ENCODE data around the gene FBXL17. TPM values are rescaled to one million over a fixed set of nuclear protein-coding genes. Genes with fewer than 3 reads are reported as not detected.

FBXL17 gene
- total RNA-seq, 1 donor from 2014 or later, result 29.1 TPM

DNA sequence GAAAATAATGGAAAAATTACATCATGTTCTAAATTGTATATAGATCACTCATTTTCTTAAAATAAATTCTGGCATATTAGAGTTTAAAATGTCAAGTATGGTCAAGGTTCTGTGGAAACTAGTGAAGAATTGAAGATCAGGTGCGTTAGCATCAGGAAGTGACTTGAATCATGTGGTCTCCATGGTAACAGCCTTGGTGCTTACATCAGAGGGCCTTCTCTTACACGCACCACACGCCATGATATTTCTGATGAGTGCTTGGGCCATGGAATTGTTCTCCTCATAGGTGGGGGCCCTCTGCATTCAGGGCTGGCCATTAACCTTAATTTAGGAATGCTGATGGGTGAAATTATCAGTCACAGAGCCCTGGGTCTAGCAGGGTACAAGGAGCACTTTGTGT, 423.0 kb downstream of the FBXL17 start:
- no peak for DNase-seq (ENCODE audit: low read depth)

DNA sequence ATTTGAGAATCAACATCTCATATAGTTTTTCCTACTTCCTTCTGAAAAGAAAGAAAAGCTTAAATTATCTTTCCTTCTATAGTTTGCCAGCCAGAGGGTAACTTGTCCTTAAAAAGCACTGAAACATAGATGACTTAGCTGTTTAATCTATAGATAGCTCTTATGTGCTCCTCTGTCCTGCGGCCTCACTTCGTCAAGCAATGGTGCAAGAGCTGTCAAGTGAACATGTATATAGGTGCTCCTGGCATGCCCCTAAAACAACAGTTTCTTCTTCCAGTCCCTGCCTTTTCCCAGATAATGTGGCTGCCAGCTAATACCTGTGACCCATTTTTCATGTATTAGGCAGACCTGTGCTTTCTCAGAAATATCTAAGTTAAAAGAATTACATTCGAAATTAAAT, 423.5 kb downstream of the FBXL17 start:
- no peak for DNase-seq (ENCODE audit: low read depth)

DNA sequence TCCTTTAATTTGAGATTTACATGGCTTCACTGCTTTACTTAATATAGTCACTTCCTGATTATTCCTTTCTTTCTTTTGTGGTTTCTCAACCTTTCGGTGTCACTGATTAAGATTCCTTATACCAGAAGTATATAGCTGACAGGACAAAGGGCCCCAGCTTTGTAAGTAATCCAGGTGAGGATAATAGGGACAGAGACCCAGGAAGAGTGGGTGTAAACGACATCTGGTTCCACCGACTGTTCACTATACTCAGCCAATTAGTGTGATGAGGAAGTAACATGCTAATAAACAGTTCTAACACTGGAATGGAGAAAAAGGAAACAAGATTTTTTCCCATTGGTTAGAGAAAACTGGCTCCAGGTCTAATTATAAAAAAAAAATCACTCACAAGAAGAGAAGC, 424.8 kb downstream of the FBXL17 start:
- DNase-seq (ENCODE audit: low read depth), result no peak

DNA sequence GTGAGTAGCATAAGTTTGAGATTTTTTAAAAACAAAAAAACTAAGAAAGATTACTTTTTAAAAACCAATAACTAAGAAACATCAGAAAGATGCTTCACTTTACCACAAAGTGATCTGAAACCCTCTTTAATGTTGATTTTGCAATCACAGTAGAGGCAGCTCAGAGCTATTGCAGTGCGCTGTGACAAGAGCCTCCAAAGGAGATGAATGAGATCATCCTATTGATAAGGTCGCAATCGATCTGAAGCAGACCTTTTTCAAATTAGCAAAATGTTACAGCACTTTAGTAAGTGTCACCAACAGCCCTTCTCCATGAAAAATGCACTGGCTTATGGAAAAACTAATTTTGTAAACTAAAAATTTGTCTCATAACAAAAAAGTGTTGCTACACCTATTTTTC, 426.6 kb downstream of the FBXL17 start:
- no peak for DNase-seq (ENCODE audit: low read depth)

DNA sequence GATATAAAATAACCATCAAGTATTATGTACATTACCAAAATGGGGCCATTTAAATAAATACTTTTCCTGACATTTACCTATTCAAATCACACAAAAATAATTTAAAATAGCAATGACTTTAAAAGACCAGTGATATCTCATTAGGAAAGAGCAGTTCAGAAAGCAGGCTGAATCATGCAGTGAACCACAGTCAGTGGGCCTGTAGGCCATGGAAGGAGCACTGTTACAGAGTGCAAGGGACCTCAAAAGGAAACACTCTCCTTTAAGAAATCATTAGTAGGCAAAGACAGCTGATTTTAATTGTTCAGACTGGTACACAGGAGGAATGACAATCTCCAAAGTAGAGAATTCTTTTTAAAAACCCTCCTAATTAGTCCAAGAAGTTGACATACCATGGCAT, 427.6 kb downstream of the FBXL17 start:
- no peak for DNase-seq (ENCODE audit: low read depth)

DNA sequence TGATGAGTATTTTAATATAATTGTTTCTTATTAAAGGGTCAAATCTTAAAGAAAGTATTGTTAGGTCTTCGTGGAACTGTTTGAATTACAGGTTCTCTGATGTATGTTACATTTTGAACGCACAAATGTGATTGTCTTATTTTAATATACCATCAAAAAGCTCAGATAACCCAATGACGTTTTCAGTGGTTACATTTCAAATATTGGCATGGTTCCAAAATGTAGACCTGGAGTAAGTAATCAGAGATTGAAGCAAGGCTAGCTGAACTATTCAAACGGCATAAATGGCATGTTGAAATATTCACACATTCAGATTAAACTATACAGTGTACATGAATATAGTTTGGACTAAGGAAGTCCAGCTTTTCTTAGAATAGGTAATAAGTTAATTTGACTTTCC, 429.4 kb downstream of the FBXL17 start:
- no peak for DNase-seq (ENCODE audit: low read depth)

DNA sequence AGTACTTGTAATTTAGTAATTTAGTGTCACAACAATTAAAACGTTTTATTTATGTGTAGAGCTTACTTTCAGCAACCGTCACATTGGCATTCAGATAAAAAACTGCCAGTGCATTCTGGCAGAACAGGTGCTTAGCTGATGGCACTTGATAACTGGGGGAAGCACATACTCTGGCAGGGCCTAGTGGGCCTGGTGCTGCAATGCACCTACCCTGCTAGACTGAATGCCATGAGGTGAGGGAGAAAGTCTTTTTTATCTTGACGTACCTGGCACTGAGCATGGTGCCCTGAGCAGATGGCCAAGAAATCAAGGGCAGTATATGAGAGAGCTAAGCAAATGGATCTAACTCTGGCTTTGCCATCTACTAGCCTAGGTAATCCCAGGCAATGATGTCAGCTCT, 430.6 kb downstream of the FBXL17 start:
- peak; percentile 10 for DNase-seq (ENCODE audit: low read depth)

DNA sequence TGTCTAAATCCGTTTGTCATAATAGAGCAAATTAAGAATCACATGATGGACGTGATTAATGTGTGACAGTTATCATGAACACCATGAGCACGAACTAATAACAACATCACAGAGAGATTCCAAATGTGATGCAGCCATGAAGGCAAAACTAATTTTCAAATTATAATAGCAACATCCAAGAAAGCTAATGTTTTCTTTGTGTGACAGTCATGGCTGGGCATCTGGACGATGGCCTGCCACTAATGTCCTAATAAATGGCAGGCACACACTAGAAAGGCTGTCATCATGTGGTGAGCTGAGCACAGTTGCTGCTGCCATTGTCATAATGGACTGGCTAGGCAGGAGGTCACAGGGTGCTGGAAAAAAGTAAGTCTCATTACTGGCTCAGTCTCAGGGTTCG, 431.1 kb downstream of the FBXL17 start:
- DNase-seq (ENCODE audit: low read depth), result peak; percentile 29

DNA sequence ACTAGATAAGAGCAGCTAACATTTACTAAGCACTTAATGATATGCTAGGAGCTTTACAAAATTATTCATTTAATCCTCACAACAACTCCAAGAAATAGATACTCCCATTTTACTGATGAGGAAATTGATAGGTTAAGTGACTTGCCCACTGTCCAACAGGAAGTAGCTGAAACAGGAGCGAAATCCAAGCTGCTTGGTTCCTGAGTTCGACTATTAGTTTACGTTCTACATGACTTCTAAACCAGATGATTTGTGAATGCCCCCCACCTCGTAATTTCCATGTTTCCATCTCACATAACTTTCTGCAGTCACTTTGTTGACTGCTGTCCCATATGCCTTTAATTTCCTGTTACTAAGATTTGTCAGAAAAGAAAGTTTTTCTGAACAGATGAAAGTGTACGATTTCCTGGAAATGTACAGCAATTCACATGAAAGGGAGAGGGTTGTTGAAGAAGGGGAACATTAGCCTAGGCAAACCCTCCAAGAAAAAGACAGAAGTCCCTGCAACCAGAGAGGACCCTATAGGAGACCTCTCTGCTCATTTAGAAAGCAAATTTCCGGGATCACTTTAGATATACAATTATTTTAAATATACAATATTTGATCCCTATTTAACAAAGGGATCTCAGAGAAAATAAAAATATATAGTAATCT, 432.1 kb downstream of the FBXL17 start:
- no peak for DNase-seq (ENCODE audit: low read depth)

DNA sequence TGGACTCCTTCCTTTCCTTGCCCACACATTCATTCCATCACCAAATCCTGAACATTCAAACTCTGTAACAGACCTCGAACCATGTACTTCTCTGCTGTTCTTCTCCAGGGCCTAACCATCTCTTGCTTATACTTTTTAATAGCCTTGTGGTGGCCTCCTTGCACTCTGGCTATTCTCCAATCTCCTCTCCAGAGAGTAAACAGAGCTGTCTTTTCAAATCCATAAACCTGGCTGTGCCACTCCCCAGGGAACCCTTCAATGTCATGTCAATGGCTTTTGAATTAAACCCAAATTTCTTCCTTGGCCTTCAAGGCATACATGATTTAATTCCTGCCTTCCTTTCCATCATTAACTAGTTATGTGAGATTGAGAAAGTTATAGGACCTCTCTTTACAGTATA, 433.5 kb downstream of the FBXL17 start:
- peak; percentile 29 for DNase-seq (ENCODE audit: low read depth)

DNA sequence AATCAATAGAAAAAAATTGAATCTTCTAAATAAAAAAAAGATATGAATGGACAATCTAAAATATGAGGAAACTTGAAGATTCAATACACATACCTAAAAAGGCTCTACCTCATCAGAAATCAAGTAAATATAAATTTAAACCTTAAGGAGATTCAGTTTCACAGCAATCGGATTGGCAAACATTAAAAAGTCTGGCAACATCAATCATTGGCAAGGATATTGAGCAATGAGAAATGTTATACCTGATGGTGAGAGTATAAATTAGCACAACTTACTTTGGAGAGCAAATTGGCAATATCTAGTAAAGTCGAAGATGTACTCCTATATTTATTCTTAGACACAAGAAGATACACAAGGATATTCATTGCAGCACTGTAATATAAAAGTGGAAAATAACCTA, 436.8 kb downstream of the FBXL17 start:
- DNase-seq (ENCODE audit: low read depth), result no peak

DNA sequence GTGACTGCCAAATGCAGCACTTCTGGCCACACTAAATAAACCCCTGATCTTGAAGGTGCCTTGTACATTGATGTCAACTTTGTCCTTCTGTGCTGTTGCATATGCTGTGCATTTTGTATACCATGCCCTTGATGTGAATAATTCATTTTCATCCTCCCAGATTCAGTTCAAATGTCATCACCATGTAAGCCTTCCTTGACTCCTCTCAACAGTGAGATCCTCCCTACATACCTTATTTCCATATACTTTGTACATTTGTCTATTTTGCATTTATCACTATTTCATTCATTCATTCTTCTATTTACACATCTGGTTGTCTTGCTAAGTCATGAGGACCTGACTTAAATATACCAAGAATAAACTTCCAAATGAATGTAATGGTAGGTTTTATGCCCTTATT, 438.0 kb downstream of the FBXL17 start:
- no peak for DNase-seq (ENCODE audit: low read depth)

DNA sequence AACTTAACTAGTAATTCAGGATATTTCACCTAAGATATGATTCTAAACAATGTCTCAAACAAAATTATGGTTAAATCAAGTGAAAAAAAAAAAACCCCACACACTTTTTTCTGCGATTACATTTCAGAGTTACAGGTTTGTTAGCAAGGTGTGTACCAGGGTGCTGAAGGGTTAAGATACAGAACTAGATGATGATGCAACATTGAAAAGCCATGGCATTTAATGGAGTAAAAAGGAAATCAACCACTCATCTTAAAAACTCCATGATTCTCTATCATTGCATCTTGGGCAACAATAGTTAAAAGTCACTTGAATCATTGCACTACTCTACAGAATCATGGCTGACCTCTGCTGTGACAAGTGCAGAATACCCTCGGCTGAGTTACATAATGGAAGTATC, 440.9 kb downstream of the FBXL17 start:
- no peak for DNase-seq (ENCODE audit: low read depth)

DNA sequence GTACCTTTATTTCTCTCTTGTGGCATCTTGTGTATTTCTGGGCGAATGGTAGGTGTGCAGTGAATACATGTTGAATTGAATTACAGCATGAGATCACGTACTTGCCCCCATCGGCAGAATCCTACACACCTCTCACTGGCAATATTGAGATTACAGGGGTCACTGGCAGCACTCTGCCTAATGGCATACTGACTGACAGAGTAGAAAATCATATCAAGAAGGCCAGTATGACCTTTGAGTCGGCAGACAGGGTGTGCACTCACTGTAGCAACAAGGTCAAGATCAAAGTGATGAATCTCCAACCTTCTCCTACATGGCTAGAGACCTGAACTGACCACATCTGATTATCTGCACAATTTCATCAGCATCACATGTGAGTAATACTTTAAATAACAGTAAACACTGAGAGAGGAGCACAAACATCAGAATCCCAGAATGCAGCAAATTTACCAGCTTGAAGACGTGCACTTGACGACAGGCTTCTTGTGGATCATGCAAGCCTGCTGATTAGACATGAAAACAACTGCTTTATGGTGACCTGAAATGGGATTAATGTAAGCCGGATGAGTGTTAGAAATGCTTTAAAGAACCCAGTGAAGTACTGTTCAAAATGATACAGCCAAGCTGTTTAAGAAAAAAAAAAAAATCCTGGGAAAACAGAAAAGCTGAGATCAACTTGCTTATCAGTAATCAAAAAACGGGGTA, 444.1 kb downstream of the FBXL17 start:
- no peak for DNase-seq (ENCODE audit: low read depth)

DNA sequence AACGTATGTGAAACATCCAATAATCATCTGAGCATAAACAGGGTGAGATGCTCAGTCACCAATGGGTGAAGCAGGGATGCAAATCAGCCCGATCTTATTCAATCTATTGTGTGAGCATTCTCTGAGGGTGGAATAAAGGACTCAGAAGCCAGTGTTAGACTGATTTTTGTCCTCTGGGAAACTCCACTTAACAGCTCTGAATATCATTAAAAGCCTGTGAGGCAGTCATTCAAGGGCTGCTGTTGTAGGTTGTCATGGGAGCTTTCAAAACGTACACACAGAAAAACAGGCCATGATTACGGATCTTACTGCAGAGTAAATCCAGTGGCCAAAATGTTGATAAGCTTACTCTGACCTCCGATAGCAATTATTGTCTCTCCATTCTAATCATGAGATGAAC, 444.7 kb downstream of the FBXL17 start:
- no peak for DNase-seq (ENCODE audit: low read depth)

DNA sequence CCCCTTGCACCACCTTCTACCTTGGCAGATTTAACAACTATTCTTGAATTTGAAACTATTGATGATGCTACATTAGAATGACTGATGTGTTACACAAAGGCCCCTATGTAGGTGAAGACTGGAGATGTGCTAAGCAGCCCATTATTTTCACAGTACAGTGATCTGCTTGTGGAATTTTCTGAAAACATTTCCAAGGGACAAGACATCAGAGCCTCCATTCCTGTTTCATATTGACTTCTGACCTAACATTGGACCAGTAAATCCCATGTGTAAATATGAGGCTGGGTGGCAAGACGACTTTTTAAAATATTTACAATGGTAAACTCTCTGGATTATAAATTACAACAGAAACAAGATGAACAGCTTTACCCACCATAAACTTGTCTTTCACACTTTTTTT, 445.4 kb downstream of the FBXL17 start:
- no peak for DNase-seq (ENCODE audit: low read depth)

DNA sequence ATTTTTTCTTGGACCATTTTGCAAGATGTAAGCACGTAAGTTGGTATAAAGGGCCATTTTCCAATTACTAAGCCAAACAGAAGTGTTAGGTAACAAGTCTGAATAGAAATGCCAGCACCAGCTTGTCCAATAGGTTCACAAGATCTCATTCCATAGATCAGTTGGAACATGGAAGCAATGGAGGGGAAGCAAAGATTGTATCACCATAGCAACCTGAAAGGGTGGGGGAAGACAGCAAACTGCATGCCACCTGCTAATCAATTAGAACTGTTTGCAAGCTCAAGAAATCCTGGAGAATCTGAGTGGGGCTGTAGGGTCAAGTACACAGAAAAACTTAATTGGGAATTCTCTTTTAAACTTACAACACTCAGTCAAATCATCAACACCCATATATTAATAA, 446.3 kb downstream of the FBXL17 start:
- DNase-seq (ENCODE audit: low read depth), result no peak

DNA sequence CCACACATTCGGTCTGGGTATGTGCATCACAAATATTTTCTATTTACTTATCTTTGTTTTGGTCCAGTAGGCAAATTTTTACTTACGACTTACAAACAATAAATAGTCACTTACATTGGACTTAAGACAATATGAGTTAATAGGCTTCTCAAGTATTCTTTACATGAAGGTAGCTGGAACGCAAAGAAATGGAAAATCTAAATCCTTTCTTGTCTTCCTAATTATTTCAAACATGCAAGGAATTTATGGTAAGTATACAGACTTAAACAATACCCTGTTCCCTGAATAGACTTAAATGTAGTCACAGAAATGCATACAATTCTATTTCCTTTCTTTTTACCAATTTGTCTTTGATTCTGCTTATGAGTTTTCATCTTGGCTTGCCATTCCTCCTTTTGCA, 448.6 kb downstream of the FBXL17 start:
- DNase-seq (ENCODE audit: low read depth), result no peak

DNA sequence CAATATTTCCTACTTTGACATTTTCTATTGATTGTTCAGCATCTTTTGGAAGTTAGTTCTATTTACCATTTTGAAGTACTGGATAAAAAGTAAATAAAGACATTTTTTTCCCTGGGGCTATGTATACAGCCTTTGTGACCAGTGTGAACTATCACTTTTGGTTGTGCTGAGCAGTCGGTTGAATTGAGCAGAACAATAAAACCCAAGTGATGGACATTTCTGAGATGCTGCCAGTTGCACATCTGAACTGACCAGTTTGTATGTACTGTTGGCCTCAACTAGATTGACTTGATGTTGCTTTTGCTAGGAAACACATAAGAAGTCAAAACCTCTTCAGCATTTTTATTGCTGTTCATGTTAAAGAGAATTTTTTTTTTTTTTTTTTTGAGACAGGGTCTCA, 451.0 kb downstream of the FBXL17 start:
- DNase-seq (ENCODE audit: low read depth), result no peak

DNA sequence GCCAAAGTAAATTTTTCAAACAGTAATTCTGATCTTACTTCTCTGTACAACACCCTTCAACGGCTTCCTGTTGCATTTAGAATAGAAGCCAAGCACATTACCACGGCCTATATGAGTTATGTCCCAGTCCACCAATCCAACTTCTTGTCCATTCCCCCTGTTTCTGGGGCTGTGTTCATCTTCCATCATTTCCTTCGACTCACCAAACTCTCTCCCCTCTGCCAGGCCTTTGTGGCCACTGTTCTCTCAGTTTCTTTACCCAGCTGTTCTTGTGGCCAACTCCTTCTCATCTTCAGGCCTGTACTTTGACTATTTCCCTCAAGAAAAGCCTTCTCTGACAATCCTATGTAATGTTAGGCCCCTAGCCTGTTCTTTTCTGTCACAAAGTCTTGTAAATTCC, 451.8 kb downstream of the FBXL17 start:
- peak; percentile 75 for DNase-seq (ENCODE audit: low read depth)

DNA sequence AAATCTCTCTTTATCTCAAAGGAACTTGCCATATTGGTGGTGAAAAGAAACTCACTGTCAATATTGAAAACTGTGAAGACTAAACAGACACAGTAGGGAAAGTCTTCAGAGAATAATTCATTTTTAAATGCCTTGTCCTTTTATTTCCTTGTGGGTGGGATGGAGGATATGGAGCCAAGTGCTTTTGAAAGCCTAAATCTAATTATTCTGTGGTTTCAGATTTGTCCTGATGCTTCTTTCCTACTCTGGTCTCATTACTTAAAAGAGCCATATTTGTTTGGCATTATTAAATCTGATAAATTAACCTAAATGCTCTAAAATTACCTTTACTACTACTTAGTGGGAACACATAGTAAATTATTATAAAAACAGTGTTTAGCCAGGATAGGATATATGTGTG, 452.8 kb downstream of the FBXL17 start:
- DNase-seq (ENCODE audit: low read depth), result no peak

DNA sequence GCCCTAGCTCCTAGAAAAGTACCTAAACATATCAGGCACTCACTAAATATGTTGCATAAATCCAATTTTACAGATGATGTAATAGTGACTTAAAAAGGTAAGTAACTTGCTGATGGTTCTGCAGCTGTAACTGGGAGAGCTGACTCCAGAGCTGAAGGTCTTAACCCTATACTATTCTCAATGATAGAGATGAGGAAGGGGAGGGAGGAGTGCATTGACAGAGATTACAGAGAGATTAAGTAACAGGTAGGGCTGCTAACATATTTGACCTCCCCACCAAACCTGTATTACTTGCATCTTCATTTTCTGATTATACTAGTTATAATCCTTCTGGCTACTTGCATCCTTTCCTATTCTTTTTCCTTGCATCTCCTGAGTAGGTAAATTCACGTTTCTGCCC, 455.8 kb downstream of the FBXL17 start:
- DNase-seq (ENCODE audit: low read depth), result no peak

DNA sequence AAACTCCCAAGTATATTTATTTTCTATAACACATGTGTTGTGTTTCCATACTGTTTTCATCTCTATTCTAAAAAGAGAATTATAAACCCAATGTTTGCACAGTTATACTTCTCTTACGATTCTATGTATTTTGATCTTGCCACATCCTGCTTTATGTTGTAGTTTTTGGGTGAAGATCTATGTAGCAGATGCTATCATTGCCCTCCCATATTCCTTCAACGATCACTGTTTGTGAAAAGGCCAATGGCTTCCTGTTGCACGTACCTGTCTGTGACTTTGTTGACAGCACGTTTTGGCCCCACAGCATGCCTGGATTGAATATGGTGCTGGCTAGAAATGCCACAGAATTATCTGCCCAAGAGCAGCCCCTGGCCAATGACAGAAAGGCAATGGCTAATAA, 456.7 kb downstream of the FBXL17 start:
- DNase-seq (ENCODE audit: low read depth), result no peak
